ENCODE results near the gene TPM3.

DNA sequence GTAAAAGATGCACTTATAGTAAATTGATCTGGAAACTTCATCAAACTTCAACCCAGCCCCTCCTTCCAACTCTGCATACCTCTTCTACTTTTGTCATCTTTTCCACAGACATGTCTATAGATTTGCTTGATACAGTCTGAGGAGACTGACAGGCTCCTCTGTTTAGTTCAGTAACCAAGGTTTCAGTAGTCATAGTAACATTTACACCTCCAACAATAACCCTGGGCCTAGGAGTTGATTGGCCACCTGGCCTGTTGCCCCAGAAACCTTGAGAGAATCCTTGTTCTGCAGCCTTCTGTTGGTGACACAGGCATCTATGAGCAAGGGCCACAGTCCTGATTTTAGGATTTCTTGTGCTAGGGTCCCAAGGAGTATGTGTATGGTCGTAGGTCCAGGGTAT, 14.3 kb upstream of the TPM3 start, which contains the start of gene CFAP141:
- TF ChIP-seq CTCF (IDR thresholded peaks at IDR 0.05) (no peak), POLR2A (IDR thresholded peaks at IDR 0.05) (no peak)
